Measurements from ENCODE around the gene SLC12A1.

DNA sequence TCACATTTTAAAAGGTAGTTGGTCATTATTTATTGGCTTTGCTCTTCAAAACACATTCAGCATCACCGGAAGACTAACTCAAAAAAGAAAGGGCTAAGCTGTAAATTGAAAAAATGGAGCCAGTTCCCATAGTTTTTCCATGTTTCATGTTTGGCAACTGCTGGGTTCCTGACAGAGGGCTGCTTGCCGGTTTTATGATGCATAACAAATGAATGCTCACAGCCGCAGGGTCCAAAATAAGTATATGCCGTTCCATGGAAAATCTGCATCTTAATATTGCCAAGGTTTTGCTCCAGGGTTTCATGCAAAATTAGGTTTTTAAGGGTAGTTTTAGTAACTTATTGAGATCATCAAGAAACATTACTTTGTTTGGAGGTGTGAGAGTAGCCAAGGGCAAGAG is 15.8 kb downstream of the SLC12A1 start:
- TF ChIP-seq, protein P1, sequence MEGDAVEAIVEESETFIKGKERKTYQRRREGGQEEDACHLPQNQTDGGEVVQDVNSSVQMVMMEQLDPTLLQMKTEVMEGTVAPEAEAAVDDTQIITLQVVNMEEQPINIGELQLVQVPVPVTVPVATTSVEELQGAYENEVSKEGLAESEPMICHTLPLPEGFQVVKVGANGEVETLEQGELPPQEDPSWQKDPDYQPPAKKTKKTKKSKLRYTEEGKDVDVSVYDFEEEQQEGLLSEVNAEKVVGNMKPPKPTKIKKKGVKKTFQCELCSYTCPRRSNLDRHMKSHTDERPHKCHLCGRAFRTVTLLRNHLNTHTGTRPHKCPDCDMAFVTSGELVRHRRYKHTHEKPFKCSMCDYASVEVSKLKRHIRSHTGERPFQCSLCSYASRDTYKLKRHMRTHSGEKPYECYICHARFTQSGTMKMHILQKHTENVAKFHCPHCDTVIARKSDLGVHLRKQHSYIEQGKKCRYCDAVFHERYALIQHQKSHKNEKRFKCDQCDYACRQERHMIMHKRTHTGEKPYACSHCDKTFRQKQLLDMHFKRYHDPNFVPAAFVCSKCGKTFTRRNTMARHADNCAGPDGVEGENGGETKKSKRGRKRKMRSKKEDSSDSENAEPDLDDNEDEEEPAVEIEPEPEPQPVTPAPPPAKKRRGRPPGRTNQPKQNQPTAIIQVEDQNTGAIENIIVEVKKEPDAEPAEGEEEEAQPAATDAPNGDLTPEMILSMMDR (IDR thresholded peaks at IDR 0.05 in 4 of 5, conservative IDR thresholded peaks at IDR 0.05 in 1 of 5), result no peak
- no peak for TF ChIP-seq POLR2A (IDR thresholded peaks at IDR 0.05)
